ENCODE measurements around the gene ELF2. TPM values are rescaled to one million over a fixed set of nuclear protein-coding genes. Genes with fewer than 3 reads are reported as not detected.

ELF2 gene
- total RNA-seq, 1 donor from 2014 or later, result 44.4 TPM

DNA sequence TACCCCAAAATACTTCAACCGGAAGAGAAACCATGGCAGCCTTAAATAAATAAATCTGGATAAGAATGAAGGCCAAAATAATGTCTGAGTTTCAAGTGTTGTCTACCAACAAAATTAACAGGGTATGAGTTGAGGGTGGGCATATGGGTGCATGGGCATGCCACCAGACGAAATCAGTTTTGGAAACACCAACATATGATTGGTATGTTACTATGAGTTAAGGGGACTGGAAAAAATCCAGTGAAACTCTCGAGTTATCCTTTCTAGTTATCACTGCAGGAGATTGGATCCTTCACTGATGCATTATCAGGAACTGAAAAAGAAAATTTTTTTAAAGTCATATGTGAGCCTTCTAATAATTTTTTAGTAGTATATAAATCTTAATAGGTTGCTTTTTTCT is 129.0 kb downstream of the ELF2 start:
- intact Hi-C loops (cut with DNase I), result no loop called here
- H3K27me3 ChIP-seq, result no peaks in the 10 kb centered on the region
- no peaks in the 10 kb centered on the region for H3K9me3 ChIP-seq
- no peak overlapping the region for H3K27ac ChIP-seq
- no peak for DNase-seq (ENCODE audit: extremely low spot score in 2 of 2)
- peaks cover 0 to 15% of the 10 kb centered on the region in 2 donors for H3K36me3 ChIP-seq
- H3K4me3 ChIP-seq, result no peak overlapping the region
- TF ChIP-seq POLR2A (IDR thresholded peaks at IDR 0.05) (no peak), POLR2AphosphoS5 (IDR thresholded peaks at IDR 0.05; ENCODE audit: insufficient read depth in 1 of 2, low read depth in 1 of 2) (no peak)
- TF ChIP-seq, protein P1, sequence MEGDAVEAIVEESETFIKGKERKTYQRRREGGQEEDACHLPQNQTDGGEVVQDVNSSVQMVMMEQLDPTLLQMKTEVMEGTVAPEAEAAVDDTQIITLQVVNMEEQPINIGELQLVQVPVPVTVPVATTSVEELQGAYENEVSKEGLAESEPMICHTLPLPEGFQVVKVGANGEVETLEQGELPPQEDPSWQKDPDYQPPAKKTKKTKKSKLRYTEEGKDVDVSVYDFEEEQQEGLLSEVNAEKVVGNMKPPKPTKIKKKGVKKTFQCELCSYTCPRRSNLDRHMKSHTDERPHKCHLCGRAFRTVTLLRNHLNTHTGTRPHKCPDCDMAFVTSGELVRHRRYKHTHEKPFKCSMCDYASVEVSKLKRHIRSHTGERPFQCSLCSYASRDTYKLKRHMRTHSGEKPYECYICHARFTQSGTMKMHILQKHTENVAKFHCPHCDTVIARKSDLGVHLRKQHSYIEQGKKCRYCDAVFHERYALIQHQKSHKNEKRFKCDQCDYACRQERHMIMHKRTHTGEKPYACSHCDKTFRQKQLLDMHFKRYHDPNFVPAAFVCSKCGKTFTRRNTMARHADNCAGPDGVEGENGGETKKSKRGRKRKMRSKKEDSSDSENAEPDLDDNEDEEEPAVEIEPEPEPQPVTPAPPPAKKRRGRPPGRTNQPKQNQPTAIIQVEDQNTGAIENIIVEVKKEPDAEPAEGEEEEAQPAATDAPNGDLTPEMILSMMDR (IDR thresholded peaks at IDR 0.05), result no peak
- H3K4me1 ChIP-seq, result no peaks in the 10 kb centered on the region

DNA sequence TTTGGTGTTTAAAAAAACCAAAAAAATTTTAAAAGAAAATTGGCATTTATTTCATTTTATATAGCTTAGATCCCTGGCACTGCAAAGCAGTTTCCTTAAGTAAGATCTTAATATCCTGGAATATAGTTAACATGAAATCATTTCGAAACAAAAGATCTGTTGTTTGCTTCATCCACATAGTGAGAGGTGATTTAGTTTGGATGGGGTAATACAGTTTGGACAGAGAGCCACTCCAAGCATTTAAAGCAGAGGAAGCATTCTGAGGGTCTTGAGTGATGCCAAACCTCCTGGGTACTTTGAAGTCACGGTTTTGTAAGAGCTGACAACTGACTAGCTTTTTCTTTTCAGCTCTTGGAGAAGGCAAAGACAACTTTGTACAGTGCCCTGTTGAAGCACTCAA is 132.7 kb downstream of the ELF2 start:
- H3K27ac ChIP-seq, result no peak overlapping the region
- intact Hi-C loops (cut with DNase I), result no loop called here

DNA sequence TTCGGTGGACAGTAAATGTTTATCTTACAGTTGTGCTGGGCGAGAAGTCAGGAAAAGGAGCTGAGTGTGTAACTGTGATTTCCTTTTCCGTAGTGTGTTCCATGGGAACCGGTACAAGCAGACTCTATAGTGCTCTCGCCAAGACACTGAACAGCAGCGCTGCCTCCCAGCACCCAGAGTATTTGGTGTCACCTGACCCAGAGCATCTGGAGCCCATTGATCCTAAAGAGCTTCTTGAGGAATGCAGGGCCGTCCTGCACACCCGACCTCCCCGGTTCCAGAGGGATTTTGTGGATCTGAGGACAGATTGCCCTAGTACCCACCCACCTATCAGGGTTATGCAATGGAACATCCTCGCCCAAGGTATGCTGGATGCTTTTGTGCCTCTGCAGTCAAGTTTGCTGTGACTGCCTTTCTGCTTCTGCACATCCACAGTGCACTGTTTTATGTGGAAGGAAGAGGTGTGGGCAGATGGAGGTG is 134.0 kb downstream of the ELF2 start:
- no peak overlapping the region for H3K4me3 ChIP-seq
- no peak overlapping the region for H3K27ac ChIP-seq

More for the DNA sequence above, 132.7 kb downstream of the ELF2 start:
- no peak for DNase-seq (ENCODE audit: extremely low spot score in 2 of 2)
- H3K9me3 ChIP-seq, result no peaks in the 10 kb centered on the region
- H3K27me3 ChIP-seq, result no peaks in the 10 kb centered on the region
- no peaks in the 10 kb centered on the region for H3K4me1 ChIP-seq
- peaks cover 0 to 15% of the 10 kb centered on the region in 2 donors for H3K36me3 ChIP-seq
- no peak overlapping the region for H3K4me3 ChIP-seq
- TF ChIP-seq, protein P1 (IDR thresholded peaks at IDR 0.05), result no peak
- TF ChIP-seq POLR2A (IDR thresholded peaks at IDR 0.05) (no peak), POLR2AphosphoS5 (IDR thresholded peaks at IDR 0.05; ENCODE audit: insufficient read depth in 1 of 2, low read depth in 1 of 2) (no peak)

DNA sequence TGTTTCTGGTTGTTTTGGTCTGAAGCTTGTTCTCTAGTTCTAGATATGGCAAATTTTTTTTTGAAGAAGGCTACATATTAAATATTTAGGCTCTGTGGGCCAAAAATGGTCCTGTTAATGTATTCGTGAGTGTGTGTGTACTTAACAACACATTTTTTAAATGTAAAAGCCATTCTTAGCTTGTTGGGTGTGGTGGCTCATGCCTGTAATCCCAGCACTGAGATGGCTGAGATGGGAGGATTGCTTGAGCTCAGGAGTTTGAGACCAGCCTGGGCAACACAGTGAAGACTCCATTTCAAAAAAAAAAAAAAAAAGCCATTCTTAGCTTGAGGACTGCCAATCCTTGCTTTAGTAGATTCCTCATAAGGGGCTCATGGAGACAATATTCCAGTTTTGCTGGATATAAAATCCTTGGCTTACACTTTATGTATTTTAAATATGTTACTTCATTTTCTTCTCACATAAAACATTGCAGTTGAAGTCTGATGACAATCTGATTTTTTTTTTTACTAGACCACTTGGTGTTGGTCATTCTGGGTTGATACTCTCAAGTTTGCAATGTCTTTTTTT is 138.1 kb downstream of the ELF2 start:
- intact Hi-C loops (cut with DNase I), result loop anchor here (10.0 kb wide), 1 partner anchor 256 kb away; no protein-coding TSS in a partner anchor

More for the DNA sequence above, 134.0 kb downstream of the ELF2 start:
- intact Hi-C loops (cut with DNase I), result no loop called here
- H3K4me1 ChIP-seq, result no peaks in the 10 kb centered on the region
- no peaks in the 10 kb centered on the region for H3K27me3 ChIP-seq
- no peaks in the 10 kb centered on the region for H3K9me3 ChIP-seq
- DNase-seq (ENCODE audit: extremely low spot score in 2 of 2), result no peak
- TF ChIP-seq POLR2A (IDR thresholded peaks at IDR 0.05) (no peak), POLR2AphosphoS5 (IDR thresholded peaks at IDR 0.05; ENCODE audit: insufficient read depth in 1 of 2, low read depth in 1 of 2) (no peak)
- TF ChIP-seq, protein P1 (IDR thresholded peaks at IDR 0.05), result no peak
- peaks cover 0 to 8% of the 10 kb centered on the region in 2 donors for H3K36me3 ChIP-seq

More for the DNA sequence above, 138.1 kb downstream of the ELF2 start:
- Histone ChIP-seq H3K9me3 (no peaks in the 10 kb centered on the region), H3K4me1 (no peaks in the 10 kb centered on the region), H3K36me3 (no peaks in the 10 kb centered on the region), H3K4me3 (no peak overlapping the region), H3K27me3 (no peaks in the 10 kb centered on the region), H3K27ac (no peak overlapping the region)
- DNase-seq (ENCODE audit: extremely low spot score in 2 of 2), result no peak
- TF ChIP-seq POLR2A (IDR thresholded peaks at IDR 0.05) (no peak), POLR2AphosphoS5 (IDR thresholded peaks at IDR 0.05; ENCODE audit: insufficient read depth in 1 of 2, low read depth in 1 of 2) (no peak)
- TF ChIP-seq, protein P1 (IDR thresholded peaks at IDR 0.05), result no peak

Data from vagina (tissue), 2 donors.